CD4-positive, alpha-beta T cell treated with Interleukin-2 at 100 ng/mL for 4 hours (primary cell): ENCODE data around the gene DNM1.

Experiments
- DNase-seq: peaks from one replicate; pipeline ENCODE4 v3.0.0-alpha.2; 2020; ENCODE audit warnings: low spot score

DNM1 gene

DNA sequence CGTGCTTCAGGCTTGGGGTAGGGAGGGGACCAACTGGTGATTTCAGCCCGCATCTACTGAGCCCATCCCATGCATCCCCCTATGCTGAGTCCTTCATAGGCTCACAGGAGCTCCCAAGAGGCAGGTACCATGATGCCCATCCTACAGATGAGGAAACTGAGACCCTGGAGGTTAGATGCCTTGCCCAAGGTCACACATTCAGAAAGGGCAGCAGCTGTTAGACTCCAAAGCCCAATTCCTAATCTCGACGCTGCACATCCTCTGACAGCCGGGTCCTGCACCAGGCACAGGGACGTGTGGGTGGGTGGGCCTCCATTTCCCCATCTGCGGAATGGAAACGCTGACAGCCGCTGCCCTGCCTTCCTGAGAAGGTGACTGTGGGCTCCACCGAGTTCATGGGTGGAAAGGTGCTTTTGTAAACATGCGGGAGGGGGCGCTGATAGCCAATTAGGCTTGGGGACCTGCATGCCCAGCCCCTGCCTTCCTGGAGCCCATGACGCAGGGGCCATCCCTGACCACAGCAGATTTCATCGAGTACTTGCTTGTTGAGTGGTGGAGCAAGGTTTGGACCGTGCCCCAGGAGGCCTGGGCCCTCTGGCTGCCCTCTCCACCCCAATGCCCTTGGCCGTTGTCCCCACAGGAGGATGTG lies 2.2 kb downstream of the DNM1 start:
- no peak for DNase-seq

DNA sequence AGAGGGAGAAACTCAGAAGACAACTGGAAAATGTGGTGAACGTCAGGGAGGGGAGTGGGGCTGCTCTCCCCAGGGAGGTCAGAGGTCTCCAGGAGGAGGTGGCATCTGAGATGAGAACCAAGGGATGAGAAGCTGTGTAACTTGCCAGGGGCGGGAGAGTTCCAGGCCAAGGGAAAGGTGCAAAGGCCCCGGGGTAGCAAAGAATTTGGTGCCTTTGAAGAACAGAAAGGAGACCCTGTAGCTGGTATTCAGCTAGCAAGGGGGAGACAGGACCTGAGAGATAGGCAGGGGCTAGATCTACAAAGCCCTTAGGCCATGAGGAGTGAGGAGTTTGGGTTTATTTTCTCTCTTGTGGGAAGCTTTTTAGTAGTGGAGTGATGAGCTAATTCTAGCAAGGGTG lies 3.3 kb downstream of the DNM1 start:
- DNase-seq, result no peak

DNA sequence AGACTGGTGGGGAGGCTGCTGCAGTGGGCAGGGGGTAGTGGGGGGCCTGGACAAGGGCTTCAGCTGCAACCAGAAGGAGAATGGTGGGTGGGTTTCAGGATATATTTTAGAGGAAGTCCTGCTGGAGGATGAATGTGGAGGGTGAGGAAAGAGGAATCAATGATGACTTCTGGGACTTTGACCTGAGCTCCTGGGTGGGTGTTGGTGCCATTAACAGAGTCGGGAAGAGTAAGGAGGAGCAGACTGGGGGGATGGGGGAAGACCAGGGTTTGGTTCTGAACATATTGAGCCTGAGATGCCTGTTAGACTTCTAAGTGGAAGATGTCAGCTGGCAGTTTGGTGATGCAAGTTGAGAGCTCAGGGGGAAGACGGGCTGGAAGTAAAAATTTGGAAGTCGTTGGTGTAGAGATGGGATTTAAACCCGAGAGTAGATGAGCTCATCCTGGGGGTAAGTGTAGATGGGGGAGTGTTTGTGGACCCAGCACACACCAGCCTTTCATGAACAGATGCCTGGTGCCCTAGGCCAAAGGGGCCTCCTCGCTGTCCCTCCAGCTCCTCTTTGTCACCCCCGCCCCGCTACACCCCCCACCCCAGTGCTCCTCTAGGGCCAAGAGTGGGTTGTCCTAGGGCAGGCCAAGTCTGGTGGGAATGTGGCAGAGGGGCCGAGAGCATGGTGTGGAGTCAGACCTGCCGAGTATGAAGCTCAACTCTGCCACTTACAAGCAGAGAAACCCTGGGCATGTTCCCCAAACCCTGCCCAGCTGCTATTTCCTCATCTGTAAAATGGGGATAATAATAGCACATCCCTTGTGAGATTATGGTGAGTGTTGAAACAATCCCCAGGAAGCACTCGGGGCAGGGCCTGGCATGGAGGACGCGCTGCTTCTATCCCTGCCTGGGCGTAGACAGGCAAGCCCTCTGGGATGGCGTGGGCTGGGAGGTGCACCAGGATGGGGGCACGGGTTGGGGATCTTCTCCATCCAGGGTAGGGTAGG lies 4.0 kb downstream of the DNM1 start:
- no peak for DNase-seq

DNA sequence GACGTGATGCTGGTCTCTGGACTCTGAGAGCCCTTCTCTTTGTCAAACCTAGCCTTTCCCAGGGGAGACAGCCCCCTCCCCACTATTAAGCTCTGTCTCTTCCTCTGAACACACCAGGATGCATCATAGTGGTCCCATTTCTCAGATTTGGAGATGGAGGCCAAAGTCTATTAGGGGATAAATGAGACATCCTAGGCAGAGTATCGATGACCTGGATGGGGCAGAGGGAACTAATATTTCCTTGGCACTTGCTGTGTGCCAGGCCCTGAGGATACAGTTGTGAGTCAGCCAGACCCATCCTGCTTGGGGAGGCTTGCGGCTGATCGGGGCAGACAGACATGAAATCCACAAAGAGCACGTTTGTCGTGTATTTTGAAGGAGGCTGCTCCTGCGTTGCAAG lies 5.2 kb downstream of the DNM1 start:
- no peak for DNase-seq

DNA sequence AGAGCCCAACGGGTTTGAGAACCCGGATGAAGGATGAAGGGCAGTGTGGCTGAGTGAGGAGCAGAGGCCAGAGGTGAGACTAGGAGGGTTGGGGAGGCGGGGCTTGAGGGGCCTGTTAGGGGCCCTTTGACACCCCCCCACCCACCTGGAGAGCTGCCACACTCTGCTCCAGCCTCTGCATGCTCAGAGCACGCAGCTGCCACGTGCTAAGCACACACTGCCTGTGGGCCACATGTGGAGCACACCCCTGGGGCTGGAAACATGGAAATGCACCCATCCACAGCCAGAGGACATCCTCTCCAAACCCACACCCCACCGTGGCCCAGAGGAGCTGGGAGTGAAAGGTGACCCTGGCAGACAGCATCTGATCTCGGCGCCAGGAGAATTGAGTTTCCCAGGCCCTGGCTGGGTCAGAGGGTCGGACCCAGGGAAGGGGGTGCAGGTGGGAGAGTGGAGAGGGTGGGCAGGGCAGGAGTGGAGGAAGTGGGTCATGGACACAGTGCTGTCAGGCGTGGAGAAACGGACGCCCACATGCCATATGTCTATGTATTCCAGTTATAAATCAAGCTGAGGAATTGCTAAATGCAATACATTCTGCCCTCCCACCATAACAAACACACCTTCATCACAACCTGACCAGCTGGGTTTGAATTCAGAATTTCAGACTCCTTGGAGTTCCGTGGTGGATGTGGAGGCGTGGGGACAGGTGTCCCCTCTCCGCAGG lies 5.9 kb downstream of the DNM1 start:
- DNase-seq, result no peak

DNA sequence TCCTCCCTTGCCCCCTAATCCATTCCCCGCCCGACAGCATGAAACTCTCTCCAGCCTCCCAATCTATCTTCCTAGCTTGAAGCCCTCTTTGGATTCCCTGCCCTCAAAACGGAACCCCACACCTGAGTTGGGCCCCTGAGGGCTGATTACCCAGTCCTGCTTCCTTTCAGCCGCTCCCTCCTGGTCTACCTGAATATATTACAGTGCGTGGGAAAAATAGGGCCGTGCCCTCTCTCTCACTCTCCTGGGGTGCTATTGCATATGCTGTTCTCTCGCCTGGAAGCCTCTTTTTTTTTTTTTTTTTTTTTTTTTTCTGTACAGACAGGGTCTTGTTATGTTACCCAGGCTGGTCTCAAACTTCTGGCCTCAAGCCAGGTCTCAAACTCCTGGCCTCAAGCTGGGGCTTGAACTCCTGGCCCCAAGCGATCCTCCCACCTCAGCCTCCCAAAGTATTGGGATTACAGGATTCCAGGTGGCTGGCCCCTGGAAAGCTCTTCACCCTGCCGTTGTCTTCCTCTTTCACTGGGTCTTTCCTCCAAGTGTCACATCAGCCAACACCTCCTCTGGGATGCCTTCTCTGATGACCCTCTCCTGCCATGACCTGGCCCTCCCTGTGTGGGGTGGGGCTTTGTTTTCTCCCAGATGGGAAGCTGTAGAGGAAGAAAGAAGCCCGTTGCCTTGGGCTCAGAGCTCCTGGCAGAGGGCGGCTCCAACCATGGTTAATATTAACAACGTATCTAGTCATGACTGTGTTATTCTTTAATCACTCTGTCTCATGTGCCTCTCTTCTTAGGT lies 8.2 kb downstream of the DNM1 start:
- no peak for DNase-seq

DNA sequence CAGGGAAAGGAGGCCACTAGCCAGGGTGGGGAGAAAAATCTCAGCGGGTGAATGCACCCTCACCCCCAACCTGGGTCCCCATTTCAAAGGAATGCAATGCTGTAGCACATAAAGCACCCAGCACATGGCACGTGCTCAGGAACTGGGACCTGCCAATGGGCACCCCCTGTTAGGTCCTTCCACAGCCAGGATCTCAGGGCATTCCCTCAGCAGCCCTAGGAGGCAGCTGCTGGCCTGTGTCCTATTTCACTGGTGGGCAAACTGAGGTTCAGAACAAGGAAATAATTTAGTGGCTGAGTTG lies 8.8 kb downstream of the DNM1 start:
- DNase-seq, result no peak

DNA sequence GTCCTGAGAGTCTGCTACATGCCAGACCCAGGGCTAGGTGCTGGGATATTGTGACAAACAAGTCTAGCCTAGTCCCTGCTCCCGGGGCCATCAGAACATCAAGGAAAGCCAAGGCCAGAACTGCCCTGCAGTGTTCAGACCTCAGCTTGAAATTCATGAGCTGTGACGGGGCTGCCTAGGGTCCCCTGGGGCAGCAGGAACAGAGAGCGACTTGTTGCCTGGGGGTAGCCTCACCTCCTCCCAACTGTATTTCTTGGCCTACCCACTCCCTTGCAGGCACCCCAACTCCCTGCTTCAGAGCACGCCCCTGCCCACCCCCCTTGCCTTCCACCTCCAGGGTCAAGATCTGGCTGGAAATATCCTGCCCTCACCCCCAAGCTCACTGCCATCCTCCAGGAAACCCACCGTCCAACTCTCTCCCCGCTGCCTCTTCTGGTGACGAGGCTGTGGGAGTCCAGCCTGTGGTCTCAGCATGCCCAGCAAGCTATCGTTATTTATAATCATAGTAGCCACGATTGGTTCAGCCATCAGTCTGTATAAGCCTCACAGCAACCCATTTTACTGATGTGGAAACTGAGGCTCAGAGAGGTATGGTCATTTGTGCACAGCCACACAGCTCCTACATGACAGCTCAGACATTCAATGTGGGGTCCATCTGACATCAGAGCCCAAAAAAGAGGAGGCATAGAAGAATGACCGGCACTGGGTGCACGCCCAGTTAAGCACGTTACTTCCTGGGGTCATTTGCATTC lies 10.7 kb downstream of the DNM1 start:
- DNase-seq, result no peak

DNA sequence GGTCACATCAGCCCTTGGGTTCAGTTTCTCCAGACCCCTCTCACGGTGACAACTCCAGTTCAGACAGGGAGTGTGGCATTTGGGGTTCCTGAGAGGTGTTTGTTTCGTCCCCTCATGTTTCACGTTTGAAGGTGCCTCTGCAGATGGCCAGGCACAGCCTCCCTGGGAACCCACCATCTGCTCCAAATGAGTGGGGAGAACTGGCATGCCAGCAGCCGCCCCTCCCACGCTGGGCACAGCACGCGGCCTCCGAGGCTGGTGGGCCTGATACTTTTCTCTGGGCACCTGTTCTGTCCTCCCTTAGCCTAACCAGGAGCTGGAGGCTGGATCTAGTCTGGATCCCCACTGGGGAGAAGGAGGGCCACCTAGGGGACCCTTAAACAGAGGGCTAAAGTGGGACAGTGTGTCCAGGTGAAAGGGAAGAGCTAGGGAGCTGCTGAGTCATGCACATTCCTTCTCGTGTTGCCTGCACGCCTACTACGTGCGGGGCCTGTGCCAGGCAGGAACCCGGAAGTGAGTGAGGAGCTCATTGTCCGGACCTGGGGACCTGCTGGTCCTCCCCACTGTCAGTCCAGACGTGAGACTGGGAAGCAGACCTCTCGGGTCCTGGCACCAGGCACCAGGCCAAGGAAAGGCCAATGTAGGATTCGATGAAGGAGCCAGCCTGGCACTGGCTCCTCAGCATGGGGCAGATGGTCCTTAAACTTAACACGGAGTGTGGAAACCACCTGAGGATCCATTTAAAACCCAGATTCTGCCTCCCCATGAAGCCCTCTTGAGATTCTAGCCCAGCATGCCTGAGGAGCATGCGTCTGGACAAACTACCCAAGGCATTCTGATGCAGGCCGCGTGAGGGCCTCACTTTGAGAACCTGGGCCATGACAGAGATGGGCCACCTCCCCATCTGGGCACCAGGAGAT lies 11.7 kb downstream of the DNM1 start:
- DNase-seq, result no peak

DNA sequence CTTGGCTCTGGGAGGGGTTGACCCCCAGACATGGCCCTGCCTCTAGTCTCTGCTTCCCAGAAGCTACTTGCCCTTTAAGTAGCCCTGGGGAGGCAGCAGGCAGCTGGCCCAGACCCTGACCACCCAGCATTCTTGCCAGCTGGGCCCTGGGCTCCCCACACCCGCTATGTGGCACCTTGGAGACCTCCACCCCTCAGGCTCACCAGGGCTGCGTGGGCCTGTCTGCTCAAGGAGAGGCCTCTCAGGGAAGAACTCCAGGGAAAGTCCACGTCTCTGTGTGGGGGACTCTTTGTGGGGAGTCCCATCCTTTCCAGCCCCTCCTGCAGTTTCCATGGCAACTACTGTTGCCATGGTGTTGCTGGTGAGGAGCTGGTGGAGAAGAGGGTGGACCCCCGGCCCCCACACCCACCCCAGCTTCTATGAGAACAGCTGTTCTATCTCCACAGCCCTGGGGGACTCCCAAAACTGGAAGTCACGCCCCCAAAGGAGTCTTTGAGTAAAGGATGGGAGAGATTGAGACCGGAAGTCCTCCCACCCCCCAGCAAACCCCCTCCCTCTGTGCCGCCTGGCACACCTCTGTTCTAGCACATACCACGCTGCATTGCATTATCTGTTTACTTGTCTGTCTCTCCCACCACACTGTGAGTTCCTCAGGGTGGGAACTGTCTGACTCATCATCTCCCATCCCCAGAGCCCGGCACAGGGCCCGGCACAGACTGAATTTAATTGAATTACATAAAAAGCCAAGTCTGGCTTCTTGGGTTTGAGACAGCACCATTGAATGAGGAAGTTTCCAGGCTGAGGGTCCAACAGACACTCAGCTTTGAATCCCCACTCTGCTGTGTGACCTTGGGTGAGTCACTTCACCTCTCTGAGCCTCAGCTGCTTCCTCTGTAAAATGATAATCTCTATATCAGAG lies 12.6 kb downstream of the DNM1 start:
- DNase-seq, result no peak

DNA sequence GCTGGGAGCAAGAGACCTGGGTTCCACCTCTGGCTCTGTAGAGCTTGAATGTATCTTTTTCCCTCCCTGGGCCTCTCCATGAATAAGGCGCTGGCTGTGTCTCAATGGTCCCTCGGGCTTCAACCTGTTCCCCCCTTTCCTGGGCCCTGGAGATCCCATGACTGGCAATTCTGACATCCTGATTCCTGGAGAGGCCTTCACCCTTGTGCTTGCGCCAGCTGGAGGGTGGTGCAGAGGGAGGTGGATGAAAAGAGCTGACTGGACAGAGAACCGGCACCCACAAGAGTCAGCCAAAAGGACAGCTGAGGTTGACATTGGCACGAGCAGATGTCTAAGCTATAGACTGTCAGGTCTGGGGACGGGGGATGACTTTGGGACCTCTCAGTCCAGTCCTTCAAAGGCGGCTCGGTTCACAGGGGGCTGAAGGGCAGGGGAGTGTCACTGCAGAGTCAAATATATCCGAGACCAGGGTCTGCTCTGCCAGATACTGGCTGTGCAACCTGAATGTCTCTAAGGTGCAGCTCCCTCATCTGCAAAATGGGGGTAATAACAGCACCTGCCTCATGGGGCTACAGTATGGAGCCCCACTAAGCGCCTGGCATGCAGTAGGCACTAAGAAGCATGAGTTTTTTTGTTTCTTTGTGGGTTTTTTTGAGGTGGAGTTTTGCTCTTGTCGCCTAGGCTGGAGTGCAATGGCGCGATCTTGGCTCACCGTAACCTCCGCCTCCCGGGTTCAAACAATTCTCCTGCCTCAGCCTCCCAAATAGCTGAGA lies 13.8 kb downstream of the DNM1 start:
- DNase-seq, result no peak

DNA sequence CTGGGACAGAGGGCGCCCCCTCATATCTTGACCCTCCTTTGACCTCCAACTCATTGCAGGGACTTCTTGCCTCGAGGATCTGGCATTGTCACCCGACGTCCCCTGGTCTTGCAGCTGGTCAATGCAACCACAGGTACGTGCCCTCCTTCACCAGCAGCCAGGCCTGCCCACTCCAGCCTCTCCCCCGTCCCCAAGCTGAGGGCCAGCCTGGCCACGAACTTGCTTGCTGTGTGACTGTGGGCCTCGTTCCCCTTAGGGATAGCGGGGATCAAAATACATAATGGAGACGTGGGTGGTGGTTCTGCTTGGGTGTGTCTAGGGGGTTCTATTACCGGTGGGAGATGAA lies 15.0 kb downstream of the DNM1 start:
- no peak for DNase-seq

DNA sequence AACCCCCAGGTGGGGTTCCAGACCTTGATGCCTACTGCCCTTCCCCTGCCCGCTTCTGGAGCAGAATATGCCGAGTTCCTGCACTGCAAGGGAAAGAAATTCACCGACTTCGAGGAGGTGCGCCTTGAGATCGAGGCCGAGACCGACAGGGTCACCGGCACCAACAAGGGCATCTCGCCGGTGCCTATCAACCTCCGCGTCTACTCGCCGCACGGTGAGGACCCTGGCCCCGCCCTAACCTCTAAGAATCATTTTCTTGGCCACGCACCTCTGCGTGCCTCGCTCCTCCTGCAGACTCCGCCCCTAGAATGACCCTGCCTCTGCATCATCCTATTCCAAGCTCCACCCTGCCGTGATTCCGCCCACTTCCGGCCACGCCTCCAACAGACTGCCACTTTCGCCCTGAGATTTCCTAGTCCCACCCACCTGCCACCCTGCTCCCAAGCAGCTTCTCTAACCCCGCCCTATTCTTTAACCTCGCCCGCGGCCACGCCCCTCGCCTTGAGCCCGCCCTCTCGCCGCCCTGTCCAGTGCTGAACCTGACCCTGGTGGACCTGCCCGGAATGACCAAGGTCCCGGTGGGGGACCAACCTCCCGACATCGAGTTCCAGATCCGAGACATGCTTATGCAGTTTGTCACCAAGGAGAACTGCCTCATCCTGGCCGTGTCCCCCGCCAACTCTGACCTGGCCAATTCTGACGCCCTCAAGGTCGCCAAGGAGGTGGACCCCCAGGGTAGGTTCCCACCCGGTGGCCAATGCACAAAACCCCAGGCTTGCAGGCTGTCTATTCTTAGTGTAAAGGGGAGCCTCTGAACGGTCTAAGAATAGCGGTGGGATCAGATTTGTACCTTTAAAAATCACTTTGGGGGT lies 15.6 kb downstream of the DNM1 start:
- peak; percentile 92 for DNase-seq

DNA sequence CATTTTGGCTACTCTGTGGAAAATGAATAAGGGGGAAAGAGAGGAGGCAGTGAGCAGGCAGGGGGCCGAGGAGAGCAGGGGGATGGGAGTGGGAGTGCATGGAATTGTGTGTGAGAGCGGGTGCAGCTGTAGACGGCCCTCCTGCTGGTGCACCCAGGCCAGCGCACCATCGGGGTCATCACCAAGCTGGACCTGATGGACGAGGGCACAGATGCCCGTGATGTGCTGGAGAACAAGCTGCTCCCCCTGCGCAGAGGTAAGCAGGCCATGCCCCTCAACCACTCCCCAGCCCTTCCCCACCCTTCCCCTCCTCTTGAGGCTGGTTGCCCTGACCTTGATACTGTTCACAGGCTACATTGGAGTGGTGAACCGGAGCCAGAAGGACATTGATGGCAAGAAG lies 16.7 kb downstream of the DNM1 start:
- DNase-seq, result no peak

DNA sequence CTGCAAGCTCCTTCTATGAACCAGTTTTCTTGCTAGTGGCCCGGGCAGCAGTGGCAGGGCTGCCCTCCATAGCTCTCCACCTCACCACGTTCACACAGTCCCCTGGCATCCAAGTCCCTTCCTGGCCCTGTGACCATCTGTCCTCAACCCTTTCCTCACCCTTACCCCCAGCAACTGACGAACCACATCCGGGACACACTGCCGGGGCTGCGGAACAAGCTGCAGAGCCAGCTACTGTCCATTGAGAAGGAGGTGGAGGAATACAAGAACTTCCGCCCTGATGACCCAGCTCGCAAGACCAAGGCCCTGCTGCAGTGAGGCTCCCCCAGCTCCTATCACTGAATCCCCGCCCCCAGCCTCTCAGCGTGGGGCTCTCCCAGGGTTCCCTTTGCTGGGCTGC lies 18.8 kb downstream of the DNM1 start:
- no peak for DNase-seq

DNA sequence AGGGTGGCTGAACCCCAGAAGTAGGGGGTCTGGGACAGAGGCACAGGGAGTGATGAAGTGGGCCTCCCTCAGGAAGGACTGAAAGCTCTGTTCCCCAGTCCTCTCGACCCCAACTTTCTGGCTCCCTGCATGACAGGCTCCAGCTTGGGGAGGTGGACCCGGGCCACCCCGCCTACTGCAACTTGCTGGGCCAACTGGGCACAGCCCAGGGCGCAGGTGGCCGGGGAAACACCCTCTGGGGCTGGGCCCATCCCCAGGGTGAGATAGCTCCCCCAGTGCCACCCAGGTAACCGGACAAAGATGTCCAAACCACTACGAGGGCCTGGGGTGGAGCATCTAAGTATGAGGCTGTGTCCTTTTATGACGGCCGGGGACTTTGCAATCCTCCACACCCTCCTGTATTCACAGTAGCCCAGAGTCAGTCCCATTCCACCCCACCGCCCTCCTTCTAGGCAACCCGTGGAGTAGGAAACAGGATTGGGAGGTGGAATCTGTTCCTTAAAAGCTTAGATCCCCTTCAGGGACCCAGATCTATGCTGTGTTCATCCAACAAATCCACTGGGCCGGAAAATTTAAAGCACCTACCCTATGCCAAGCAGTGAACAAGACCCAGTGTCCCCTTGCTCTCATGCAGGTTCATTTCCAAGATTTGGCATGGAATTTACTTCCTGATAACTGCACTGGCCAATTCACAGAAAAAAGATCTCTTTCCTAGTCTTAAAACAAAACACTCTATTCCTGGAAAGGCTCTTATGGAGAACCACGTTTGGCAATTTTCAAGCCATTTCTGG lies 19.9 kb downstream of the DNM1 start:
- DNase-seq, result no peak

DNA sequence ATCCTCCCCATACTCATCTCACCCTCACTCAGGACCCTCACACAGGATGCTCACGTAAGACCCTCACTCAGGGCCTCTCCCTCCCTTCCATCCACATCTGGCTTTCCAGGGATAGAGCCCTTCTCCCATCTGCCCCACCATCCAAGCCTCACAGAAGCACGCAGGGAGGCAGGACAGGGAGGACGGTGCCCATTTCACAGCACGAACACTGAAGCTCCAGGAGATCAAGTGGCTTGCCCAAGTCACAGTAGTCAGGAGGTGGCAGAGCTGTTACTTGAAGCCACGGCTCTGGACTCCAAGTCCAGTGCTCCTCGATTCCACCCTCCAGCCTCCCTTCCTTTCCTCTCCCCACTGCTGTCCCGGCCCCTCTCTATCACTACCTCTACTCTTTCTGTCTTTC lies 21.7 kb downstream of the DNM1 start:
- no peak for DNase-seq
